Neuronal stem cell (in vitro differentiated cells): ENCODE results near the gene GPR17.

Source experiments
- DNase-seq: peaks from one replicate; pipeline ENCODE4 v3.0.0-alpha.2; 2013; ENCODE audit warnings: low spot score
- H2AFZ ChIP-seq: one replicate; pipeline ENCODE4 v1.6.1; 2013; ENCODE audit warnings: mild to moderate bottlenecking, low read length, inconsistent platforms
- H2AK5ac ChIP-seq: 2 replicates; pipeline ENCODE4 v1.6.1; 2013; ENCODE audit warnings: low read depth, mild to moderate bottlenecking, inconsistent platforms, low read length, moderate library complexity, mixed read lengths
- H2BK120ac ChIP-seq: 2 replicates; pipeline ENCODE4 v1.6.1; 2013; ENCODE audit warnings: low read depth, mild to moderate bottlenecking, inconsistent platforms, low read length, moderate library complexity, mixed read lengths
- H2BK12ac ChIP-seq: one replicate; pipeline ENCODE4 v1.6.1; 2013; ENCODE audit warnings: low read length, inconsistent platforms
- H2BK15ac ChIP-seq: 2 replicates; pipeline ENCODE4 v1.6.1; 2013; ENCODE audit warnings: mild to moderate bottlenecking, low read length, inconsistent platforms, mixed read lengths
- H2BK5ac ChIP-seq: one replicate; pipeline ENCODE4 v1.6.1; 2013; ENCODE audit warnings: inconsistent platforms, mild to moderate bottlenecking, low read length, moderate library complexity
- H3K14ac ChIP-seq: one replicate; pipeline ENCODE4 v1.6.1; 2013; ENCODE audit warnings: low read length, inconsistent platforms
- H3K18ac ChIP-seq: 2 replicates; pipeline ENCODE4 v1.6.1; 2013; ENCODE audit warnings: low read length, inconsistent platforms
- H3K23ac ChIP-seq: 2 replicates; pipeline ENCODE4 v1.6.1; 2013; ENCODE audit warnings: low read depth, mild to moderate bottlenecking, mixed read lengths, low read length, inconsistent platforms; ENCODE audit not compliant: poor library complexity
- H3K27ac ChIP-seq: replicated peaks from 3 replicates; pipeline ENCODE4 v1.5.1; 2013; ENCODE audit warnings: low read length, inconsistent platforms
- H3K27me3 ChIP-seq, 3 experiments: 2 replicates each; pipeline ENCODE4 v1.6.1; 2013; ENCODE audit warnings: low read length in 3 of 3, mild to moderate bottlenecking in 2 of 3, inconsistent platforms in 1 of 3, low read depth in 1 of 3, mixed read lengths in 1 of 3, moderate library complexity in 1 of 3; ENCODE audit not compliant: control insufficient read depth in 3 of 3, insufficient read depth in 3 of 3
- H3K36me3 ChIP-seq, 2 donors: replicated peaks in 1 of 2; 2 replicates each; pipeline ENCODE4 v1.6.1; 2013; ENCODE audit warnings: low read length in 2 of 2; ENCODE audit not compliant: control insufficient read depth in 2 of 2, insufficient read depth in 2 of 2
- H3K4ac ChIP-seq: 2 replicates; pipeline ENCODE4 v1.6.1; 2013; ENCODE audit warnings: inconsistent platforms, mild to moderate bottlenecking, low read length, moderate library complexity
- H3K4me1 ChIP-seq, 2 donors: 1 replicate in 1 of 2; 2 replicates in 1 of 2; pipeline ENCODE4 v1.6.1; 2013; ENCODE audit warnings: low read length in 2 of 2, low read depth in 1 of 2; ENCODE audit not compliant: control insufficient read depth in 2 of 2, insufficient read depth in 1 of 2
- H3K4me2 ChIP-seq: one replicate; pipeline ENCODE4 v1.6.1; 2013; ENCODE audit warnings: mild to moderate bottlenecking, low read length, inconsistent platforms; ENCODE audit not compliant: insufficient read depth, poor library complexity, severe bottlenecking
- H3K4me3 ChIP-seq, 2 donors: 2 replicates each; pipeline ENCODE4 v1.5.1; 2013; ENCODE audit warnings: low read length in 2 of 2, mild to moderate bottlenecking in 2 of 2, inconsistent platforms in 1 of 2, moderate library complexity in 1 of 2
- H3K79me1 ChIP-seq: one replicate; pipeline ENCODE4 v1.6.1; 2013; ENCODE audit warnings: low read depth, mild to moderate bottlenecking, inconsistent platforms, low read length, moderate library complexity
- H3K9ac ChIP-seq: one replicate; pipeline ENCODE4 v1.6.1; 2013; ENCODE audit warnings: mild to moderate bottlenecking, low read depth, low read length, inconsistent platforms; ENCODE audit not compliant: poor library complexity
- H3K9me3 ChIP-seq, 2 donors: replicated peaks in 1 of 2; 2 replicates each; pipeline versions ENCODE3 to v1.6.1; 2013; ENCODE audit warnings: low read length in 2 of 2, mild to moderate bottlenecking in 2 of 2, inconsistent platforms in 1 of 2, low read depth in 1 of 2, mixed read lengths in 1 of 2, moderate library complexity in 1 of 2; ENCODE audit not compliant: control insufficient read depth in 2 of 2, insufficient read depth in 1 of 2
- H4K8ac ChIP-seq: one replicate; pipeline ENCODE4 v1.6.1; 2013; ENCODE audit warnings: low read depth, mild to moderate bottlenecking, inconsistent platforms, low read length, moderate library complexity
- H4K91ac ChIP-seq: one replicate; pipeline ENCODE4 v1.6.1; 2013; ENCODE audit warnings: low read length, low read depth, mild to moderate bottlenecking, inconsistent platforms; ENCODE audit not compliant: poor library complexity
- WGBS, 2 donors: extraction: QIAGEN DNeasy Blood & Tissue Kit; methylation state at CpG; one replicate each; pipeline ENCODE4 v1.1.7; 2013; ENCODE audit warnings: missing lambda C conversion rate in 2 of 2, mixed read lengths in 1 of 2; ENCODE audit not compliant: insufficient read length in 2 of 2, insufficient replicate concordance in 1 of 2; ENCODE audit errors: extremely low coverage in 2 of 2; 5-methylcytosine and 5-hydroxymethylcytosine counted together

GPR17 gene

DNA sequence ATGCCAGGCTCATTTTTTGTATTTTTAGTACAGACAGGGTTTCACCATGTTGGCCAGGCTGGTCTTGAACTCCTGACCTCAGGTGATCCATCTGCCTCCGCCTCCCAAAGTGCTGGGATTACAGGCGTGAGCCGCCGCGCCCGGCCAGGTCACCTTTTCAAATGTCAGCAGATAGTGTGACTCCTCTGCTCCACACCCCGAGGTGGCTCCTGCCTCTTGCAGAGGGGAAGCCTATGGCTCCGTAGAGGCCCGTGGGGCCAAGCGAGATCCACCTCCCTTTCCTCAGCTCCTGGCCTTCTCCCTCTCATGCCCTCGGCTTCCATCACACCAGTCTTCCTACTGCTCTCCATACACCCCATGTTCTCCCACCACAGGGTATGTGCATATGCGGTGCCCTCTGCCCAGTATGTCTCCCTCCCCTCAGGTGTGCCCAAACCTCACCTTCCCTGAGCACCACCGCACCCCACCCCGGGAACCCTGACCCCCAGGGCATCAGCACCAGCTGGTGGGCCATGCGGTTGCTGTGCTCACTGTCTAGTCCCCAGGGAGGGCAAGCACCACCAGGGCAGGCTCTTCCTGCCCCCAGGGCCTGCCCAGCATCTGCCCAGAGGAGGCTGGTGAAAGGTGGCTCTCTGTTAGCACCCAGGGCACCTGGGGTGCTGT, 10.7 kb downstream of the GPR17 start:
- H3K9ac ChIP-seq = no peak overlapping the region
- H2AFZ ChIP-seq = no peak overlapping the region
- peaks cover 11 to 17% of the 10 kb centered on the region in 2 donors for H3K4me1 ChIP-seq
- no peak overlapping the region for H3K4me2 ChIP-seq
- H4K91ac ChIP-seq = no peak overlapping the region
- no peak for DNase-seq
- H3K14ac ChIP-seq = no peak overlapping the region
- peak overlapping the region; percentile 5 for H3K23ac ChIP-seq
- peak overlapping the region; percentile 58 for H3K4ac ChIP-seq
- H3K9me3 ChIP-seq = no peaks in the 10 kb centered on the region
- H3K18ac ChIP-seq = peak overlapping the region; percentile 31
- H2AK5ac ChIP-seq = peak overlapping the region; percentile 94
- peak overlapping the region; percentile 26 for H2BK120ac ChIP-seq
- H3K27me3 ChIP-seq = peaks cover 0 to 21% (median 1%) of the 10 kb centered on the region in 3 experiments
- H3K27ac ChIP-seq = no peak overlapping the region
- no peak overlapping the region for H3K4me3 ChIP-seq
- H2BK5ac ChIP-seq = peak overlapping the region; percentile 42
- no CpG with 5 or more reads among the region's 15 CpGs for WGBS, 2 donors
- H2BK15ac ChIP-seq = peak overlapping the region; percentile 91
- no peaks in the 10 kb centered on the region for H3K79me1 ChIP-seq
- no peak overlapping the region for H4K8ac ChIP-seq
- H3K36me3 ChIP-seq = no peaks in the 10 kb centered on the region
- peak overlapping the region; percentile 59 for H2BK12ac ChIP-seq

DNA sequence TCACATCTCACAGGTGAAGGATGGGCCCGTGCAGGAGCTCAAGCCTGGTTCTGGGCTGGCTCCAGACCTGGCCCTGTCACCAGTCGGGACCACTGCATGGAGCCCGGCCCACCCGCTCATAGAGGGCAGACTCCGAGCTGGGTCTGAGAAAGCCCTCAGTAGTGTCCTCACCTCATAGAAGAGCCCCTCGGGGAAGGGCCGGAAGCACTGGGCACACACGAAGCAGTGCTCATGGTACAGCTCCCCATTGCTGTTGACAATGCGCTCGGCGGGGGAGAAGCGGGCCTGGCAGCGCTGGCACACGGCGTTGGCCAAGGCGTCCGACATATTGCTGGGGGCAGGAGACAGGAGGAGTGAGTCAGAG, 11.3 kb downstream of the GPR17 start:
- no peaks in the 10 kb centered on the region for H3K79me1 ChIP-seq
- H4K91ac ChIP-seq = peak overlapping the region; percentile 79
- peaks cover 12 to 19% of the 10 kb centered on the region in 2 donors for H3K4me1 ChIP-seq
- H3K27me3 ChIP-seq = peaks cover 0 to 26% (median 0%) of the 10 kb centered on the region in 3 experiments
- DNase-seq = no peak
- H2BK120ac ChIP-seq = peak overlapping the region; percentile 26
- peak overlapping the region; percentile 94 for H2AK5ac ChIP-seq
- no peak overlapping the region for H3K27ac ChIP-seq
- WGBS, 2 donors = no CpG with 5 or more reads among the region's 17 CpGs
- peak overlapping the region; percentile 91 for H2BK15ac ChIP-seq
- H3K18ac ChIP-seq = peak overlapping the region; percentile 79
- H3K4ac ChIP-seq = peak overlapping the region; percentile 72
- no peak overlapping the region for H3K4me3 ChIP-seq
- no peaks in the 10 kb centered on the region for H3K36me3 ChIP-seq
- no peaks in the 10 kb centered on the region for H3K9me3 ChIP-seq
- H2BK12ac ChIP-seq = peak overlapping the region; percentile 59
- no peak overlapping the region for H3K9ac ChIP-seq
- peak overlapping the region; percentile 26 for H3K23ac ChIP-seq
- H2BK5ac ChIP-seq = peak overlapping the region; percentile 42
- no peak overlapping the region for H4K8ac ChIP-seq
- H3K4me2 ChIP-seq = no peak overlapping the region
- H3K14ac ChIP-seq = no peak overlapping the region
- H2AFZ ChIP-seq = no peak overlapping the region

- Histone ChIP-seq H3K14ac (no peak overlapping the region), H3K4ac (no peak overlapping the region), H3K18ac (no peak overlapping the region), H2AFZ (no peak overlapping the region), H3K4me2 (no peak overlapping the region), H4K91ac (no peak overlapping the region), H3K4me1 (peaks cover 16 to 20% of the 10 kb centered on the region in 2 donors), H2BK120ac (no peak overlapping the region), H4K8ac (no peak overlapping the region), H2BK5ac (no peak overlapping the region), H3K27me3 (peaks cover 0 to 33% (median 3%) of the 10 kb centered on the region in 3 experiments), H3K79me1 (no peaks in the 10 kb centered on the region), H3K9ac (no peak overlapping the region), H2BK15ac (peak overlapping the region; percentile 94), H2AK5ac (no peak overlapping the region), H3K9me3 (no peaks in the 10 kb centered on the region), H2BK12ac (no peak overlapping the region), H3K27ac (no peak overlapping the region), H3K4me3 (no peak overlapping the region), H3K23ac (no peak overlapping the region), H3K36me3 (no peaks in the 10 kb centered on the region)
- no peak for DNase-seq
- WGBS, 2 donors = no CpG with 5 or more reads among the region's 6 CpGs
Measured at GRCh38 chr2:127658146-127658545, 12.2 kb downstream of the GPR17 start.

GRCh38 chr2:127658641-127659407, 12.9 kb downstream of the GPR17 start:
- no peak overlapping the region for H3K9ac ChIP-seq
- peaks cover 0 to 39% (median 10%) of the 10 kb centered on the region in 3 experiments for H3K27me3 ChIP-seq
- peak overlapping the region; percentile 47 for H3K23ac ChIP-seq
- DNase-seq = no peak
- WGBS, 2 donors = no CpG with 5 or more reads among the region's 20 CpGs
- H3K14ac ChIP-seq = no peak overlapping the region
- H2AK5ac ChIP-seq = peak overlapping the region; percentile 67
- H4K91ac ChIP-seq = no peak overlapping the region
- no peak overlapping the region for H2BK12ac ChIP-seq
- no peak overlapping the region for H3K4me2 ChIP-seq
- H3K79me1 ChIP-seq = no peaks in the 10 kb centered on the region
- H3K4ac ChIP-seq = no peak overlapping the region
- H3K27ac ChIP-seq = no peak overlapping the region
- peaks cover 16 to 23% of the 10 kb centered on the region in 2 donors for H3K4me1 ChIP-seq
- H3K9me3 ChIP-seq = no peaks in the 10 kb centered on the region
- no peak overlapping the region for H3K4me3 ChIP-seq
- H2BK120ac ChIP-seq = no peak overlapping the region
- no peaks in the 10 kb centered on the region for H3K36me3 ChIP-seq
- no peak overlapping the region for H2BK5ac ChIP-seq
- no peak overlapping the region for H3K18ac ChIP-seq
- H2BK15ac ChIP-seq = peak overlapping the region; percentile 94
- H4K8ac ChIP-seq = no peak overlapping the region
- no peak overlapping the region for H2AFZ ChIP-seq
